Osteocyte (in vitro differentiated cells): Measurements from ENCODE around the gene PCSK7. TPM values are rescaled to one million over a fixed set of nuclear protein-coding genes. Genes with fewer than 3 reads are reported as not detected.
A peak's percentile ranks its signal among the peaks of the same experiment; 100 is the strongest.

Source experiments
- DNase-seq: peaks from one replicate; pipeline ENCODE4 v3.0.0; 2021; ENCODE audit warnings: mixed read lengths; ENCODE audit not compliant: unreplicated experiment; ENCODE audit errors: extremely low spot score
- H3K27ac Mint-ChIP-seq: one replicate; pipeline ENCODE4 v1.8.0; 2021; ENCODE audit warnings: mild to moderate bottlenecking, mixed read lengths; ENCODE audit not compliant: unreplicated experiment
- H3K27me3 Mint-ChIP-seq: one replicate; pipeline ENCODE4 v1.8.0; 2021; ENCODE audit warnings: mixed read lengths; ENCODE audit not compliant: unreplicated experiment
- H3K36me3 Mint-ChIP-seq: one replicate; pipeline ENCODE4 v1.8.0; 2021; ENCODE audit warnings: mixed read lengths; ENCODE audit not compliant: unreplicated experiment
- H3K4me1 Mint-ChIP-seq: one replicate; pipeline ENCODE4 v1.8.0; 2021; ENCODE audit warnings: mixed read lengths; ENCODE audit not compliant: unreplicated experiment
- H3K4me3 Mint-ChIP-seq: one replicate; pipeline ENCODE4 v1.8.0; 2021; ENCODE audit warnings: mild to moderate bottlenecking, moderate library complexity, mixed read lengths; ENCODE audit not compliant: unreplicated experiment
- H3K9me3 Mint-ChIP-seq: one replicate; pipeline ENCODE4 v1.8.0; 2021; ENCODE audit warnings: mixed read lengths; ENCODE audit not compliant: unreplicated experiment
- total RNA-seq: library from RNA; stranded (reverse); gene quantifications from 2 replicates; pipeline ENCODE4 v1.2.1, GENCODE V29; 2021
- TF ChIP-seq, protein P1 (sequence below): fragments of 200-600 bp; sonication (generic); IDR thresholded peaks from 2 replicates; pipeline ENCODE4 v1.5.0; 2021; ENCODE audit warnings: antibody characterized with exemption, mild to moderate bottlenecking, moderate library complexity

Gene PCSK7
- total RNA-seq, 1 donor from 2014 or later: 65.0 TPM

- no peaks in the 10 kb centered on the region for H3K4me1 Mint-ChIP-seq
- no peaks in the 10 kb centered on the region for H3K9me3 Mint-ChIP-seq
- TF ChIP-seq, protein P1, sequence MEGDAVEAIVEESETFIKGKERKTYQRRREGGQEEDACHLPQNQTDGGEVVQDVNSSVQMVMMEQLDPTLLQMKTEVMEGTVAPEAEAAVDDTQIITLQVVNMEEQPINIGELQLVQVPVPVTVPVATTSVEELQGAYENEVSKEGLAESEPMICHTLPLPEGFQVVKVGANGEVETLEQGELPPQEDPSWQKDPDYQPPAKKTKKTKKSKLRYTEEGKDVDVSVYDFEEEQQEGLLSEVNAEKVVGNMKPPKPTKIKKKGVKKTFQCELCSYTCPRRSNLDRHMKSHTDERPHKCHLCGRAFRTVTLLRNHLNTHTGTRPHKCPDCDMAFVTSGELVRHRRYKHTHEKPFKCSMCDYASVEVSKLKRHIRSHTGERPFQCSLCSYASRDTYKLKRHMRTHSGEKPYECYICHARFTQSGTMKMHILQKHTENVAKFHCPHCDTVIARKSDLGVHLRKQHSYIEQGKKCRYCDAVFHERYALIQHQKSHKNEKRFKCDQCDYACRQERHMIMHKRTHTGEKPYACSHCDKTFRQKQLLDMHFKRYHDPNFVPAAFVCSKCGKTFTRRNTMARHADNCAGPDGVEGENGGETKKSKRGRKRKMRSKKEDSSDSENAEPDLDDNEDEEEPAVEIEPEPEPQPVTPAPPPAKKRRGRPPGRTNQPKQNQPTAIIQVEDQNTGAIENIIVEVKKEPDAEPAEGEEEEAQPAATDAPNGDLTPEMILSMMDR: no peak
- DNase-seq: no peak
- no peak overlapping the region for H3K27ac Mint-ChIP-seq
- H3K36me3 Mint-ChIP-seq: peaks cover 43% of the 10 kb centered on the region
- no peaks in the 10 kb centered on the region for H3K27me3 Mint-ChIP-seq
- H3K4me3 Mint-ChIP-seq: no peak overlapping the region
Measured at GRCh38 chr11:117249571-117249970, 17.7 kb upstream of the PCSK7 start.

GRCh38 chr11:117248341-117248740 is 16.5 kb upstream of the PCSK7 start:
- peaks cover 38% of the 10 kb centered on the region for H3K36me3 Mint-ChIP-seq
- no peak for DNase-seq
- TF ChIP-seq, protein P1: no peak
- H3K4me1 Mint-ChIP-seq: no peaks in the 10 kb centered on the region
- H3K27ac Mint-ChIP-seq: no peak overlapping the region
- H3K4me3 Mint-ChIP-seq: no peak overlapping the region
- no peaks in the 10 kb centered on the region for H3K27me3 Mint-ChIP-seq
- no peaks in the 10 kb centered on the region for H3K9me3 Mint-ChIP-seq

DNA sequence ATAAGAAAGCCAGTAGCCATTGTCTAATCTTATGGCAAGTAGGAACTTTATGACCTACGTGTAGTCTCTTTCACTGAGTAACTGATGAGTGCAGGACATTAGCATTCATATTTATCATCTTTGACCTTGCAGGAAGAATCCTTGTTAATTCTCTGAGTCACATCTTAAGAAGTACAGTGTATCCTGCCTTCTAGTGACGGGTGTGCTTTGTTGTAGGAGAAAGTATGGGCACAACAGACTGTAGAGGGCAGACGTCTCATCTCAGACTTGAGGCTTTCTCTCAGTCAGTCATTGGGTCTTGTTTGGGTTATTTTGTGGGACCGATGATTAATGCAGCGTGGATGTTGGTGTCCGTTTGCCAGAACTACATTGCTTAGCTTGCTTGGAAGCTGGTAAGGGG is 7.4 kb upstream of the PCSK7 start:
- TF ChIP-seq, protein P1: peak; percentile 19
- peak overlapping the region; percentile 3 for H3K27ac Mint-ChIP-seq
- H3K36me3 Mint-ChIP-seq: peaks cover 7% of the 10 kb centered on the region
- H3K9me3 Mint-ChIP-seq: no peaks in the 10 kb centered on the region
- no peak overlapping the region for H3K4me3 Mint-ChIP-seq
- no peak for DNase-seq
- H3K4me1 Mint-ChIP-seq: peaks cover 5% of the 10 kb centered on the region
- H3K27me3 Mint-ChIP-seq: no peaks in the 10 kb centered on the region

- Mint-ChIP-seq H3K4me3 (no peak overlapping the region), H3K27ac (no peak overlapping the region), H3K36me3 (peaks cover 3% of the 10 kb centered on the region), H3K9me3 (no peaks in the 10 kb centered on the region), H3K27me3 (no peaks in the 10 kb centered on the region), H3K4me1 (peaks cover 16% of the 10 kb centered on the region)
- TF ChIP-seq, protein P1: no peak
- DNase-seq: no peak
Measured at GRCh38 chr11:117238221-117238620, 6.3 kb upstream of the PCSK7 start.

DNA sequence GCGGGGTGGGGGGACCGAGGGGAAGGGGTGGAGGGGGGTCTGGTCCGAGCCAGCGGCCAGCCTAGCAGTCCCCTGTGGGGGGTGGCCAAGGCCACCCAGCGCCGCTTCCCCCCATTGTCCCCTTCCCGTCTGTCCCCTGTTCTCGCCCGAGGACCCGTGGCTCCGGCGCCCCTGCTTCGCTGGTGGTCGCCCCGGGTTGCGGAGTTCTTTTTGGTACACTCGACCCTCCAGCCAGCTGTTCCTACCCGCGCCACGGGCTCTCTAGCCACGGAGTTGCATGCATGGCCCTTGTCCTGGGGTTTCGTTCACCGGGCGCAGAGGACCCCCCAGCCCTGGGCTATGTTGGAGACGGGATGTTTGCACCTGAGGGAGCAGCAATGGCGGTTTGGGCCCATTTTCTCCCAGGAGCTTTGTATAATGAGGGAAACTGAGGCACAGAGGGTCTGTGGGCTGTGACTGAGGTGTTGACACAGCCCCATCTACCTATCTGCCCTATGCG is 1.1 kb upstream of the PCSK7 start:
- Mint-ChIP-seq H3K36me3 (peaks cover 3% of the 10 kb centered on the region), H3K9me3 (no peaks in the 10 kb centered on the region), H3K27me3 (no peaks in the 10 kb centered on the region), H3K27ac (peak overlapping the region; percentile 79), H3K4me3 (peak overlapping the region; percentile 86), H3K4me1 (peaks cover 35% of the 10 kb centered on the region)
- no peak for DNase-seq
- TF ChIP-seq, protein P1: no peak
